Neural cell (in vitro differentiated cells): ENCODE data around the gene TAF11. TPM values are rescaled to one million over a fixed set of nuclear protein-coding genes. Genes with fewer than 3 reads are reported as not detected.

Source experiments
- H2AFZ ChIP-seq: fragments of 200-600, 300-800 bp; sonication (generic), shearing (Covaris generic); 2 replicates; pipeline ENCODE4 v1.6.0; 2014; ENCODE audit warnings: low read depth, mild to moderate bottlenecking, antibody characterized with exemption, low read length, moderate library complexity
- H3F3A ChIP-seq: fragments of 200-600 bp; shearing (Covaris generic); 2 replicates; pipeline ENCODE4 v1.6.1; 2016; ENCODE audit warnings: mild to moderate bottlenecking, moderate library complexity, mixed read lengths, antibody characterized with exemption, low read length; ENCODE audit not compliant: insufficient read depth, poor library complexity, severe bottlenecking
- H3K27ac ChIP-seq: fragments of 200-600, 300-800 bp; sonication (generic), shearing (Covaris generic); 2 replicates; pipeline ENCODE4 v1.5.1; 2014; ENCODE audit warnings: mild to moderate bottlenecking, low read length, moderate library complexity
- H3K27me3 ChIP-seq: fragments of 300-800, 200-600 bp; sonication (generic), shearing (Covaris generic); 2 replicates; pipeline ENCODE4 v1.6.0; 2014; ENCODE audit warnings: mild to moderate bottlenecking, low read depth, low read length, moderate library complexity; ENCODE audit not compliant: insufficient read depth
- H3K36me3 ChIP-seq: fragments of 300-800, 200-600 bp; sonication (generic), shearing (Covaris generic); 2 replicates; pipeline ENCODE4 v1.5.1; 2014; ENCODE audit warnings: mild to moderate bottlenecking, antibody characterized with exemption, low read length, moderate library complexity; ENCODE audit not compliant: insufficient read depth
- H3K4me2 ChIP-seq: fragments of 300-800, 200-600 bp; sonication (generic), shearing (Covaris generic); 2 replicates; pipeline ENCODE4 v1.6.0; 2014; ENCODE audit warnings: mild to moderate bottlenecking, low read length
- H3K4me3 ChIP-seq: fragments of 300-800, 200-600 bp; sonication (generic), shearing (Covaris generic); 2 replicates; pipeline ENCODE4 v1.5.1; 2014; ENCODE audit warnings: mild to moderate bottlenecking, low read length, moderate library complexity
- H3K79me2 ChIP-seq: fragments of 200-600 bp; shearing (Covaris generic); replicated peaks from 2 replicates; pipeline ENCODE4 v1.6.0; 2014; ENCODE audit warnings: mild to moderate bottlenecking, low read length, moderate library complexity; ENCODE audit not compliant: insufficient read depth
- H3K9ac ChIP-seq: fragments of 300-800, 200-600 bp; sonication (generic), shearing (Covaris generic); 2 replicates; pipeline ENCODE4 v1.6.1; 2016; ENCODE audit warnings: mild to moderate bottlenecking, low read length, mixed read lengths
- H3K9me2 ChIP-seq: fragments of 200-600 bp; shearing (Covaris generic); 2 replicates; pipeline ENCODE4 v1.6.1; 2016; ENCODE audit warnings: mild to moderate bottlenecking, low read length, mixed read lengths; ENCODE audit not compliant: insufficient read depth
- H3K9me3 ChIP-seq: fragments of 200-600, 300-800 bp; sonication (generic), shearing (Covaris generic); 2 replicates; pipeline ENCODE4 v1.6.1; 2016; ENCODE audit warnings: mild to moderate bottlenecking, mixed run types, low read length, moderate library complexity, mixed read lengths
- H4K20me1 ChIP-seq: fragments of 200-600 bp; shearing (Covaris generic); 2 replicates; pipeline ENCODE4 v1.6.1; 2016; ENCODE audit warnings: mild to moderate bottlenecking, mixed run types; ENCODE audit not compliant: insufficient read depth
- EP300 ChIP-seq: fragments of 450-650 bp; conservative IDR thresholded peaks from 2 replicates; pipeline ENCODE4 v1.6.1; 2014; ENCODE audit warnings: antibody characterized with exemption, mild to moderate bottlenecking, moderate library complexity; ENCODE audit not compliant: poor library complexity, severe bottlenecking
- EZH2 ChIP-seq: fragments of 200-600, 300-800 bp; shearing (Covaris generic), sonication (generic); IDR thresholded peaks from 2 replicates; pipeline ENCODE4 v1.6.1; 2014; ENCODE audit warnings: antibody characterized with exemption, low read length, borderline replicate concordance, mild to moderate bottlenecking; ENCODE audit not compliant: insufficient read depth, poor library complexity, severe bottlenecking
- MXI1 ChIP-seq: fragments of 450-650 bp; conservative IDR thresholded peaks from 2 replicates; pipeline ENCODE4 v1.6.1; 2014; ENCODE audit warnings: antibody characterized with exemption, mild to moderate bottlenecking; ENCODE audit not compliant: poor library complexity, severe bottlenecking
- POLR2AphosphoS5 ChIP-seq: IDR thresholded peaks from 2 replicates; pipeline ENCODE4 v1.6.1; 2012
- RAD21 ChIP-seq: fragments of 450-650 bp; conservative IDR thresholded peaks from 2 replicates; pipeline ENCODE4 v1.6.1; 2014; ENCODE audit warnings: antibody characterized with exemption, mild to moderate bottlenecking, moderate library complexity
- SMC3 ChIP-seq: fragments of 450-650 bp; conservative IDR thresholded peaks from 2 replicates; pipeline ENCODE4 v1.6.1; 2014; ENCODE audit warnings: antibody characterized with exemption, mild to moderate bottlenecking, moderate library complexity; ENCODE audit not compliant: poor library complexity
- TAF1 ChIP-seq: IDR thresholded peaks from 2 replicates; pipeline ENCODE4 v1.6.1; 2012; ENCODE audit warnings: low read depth
- polyA plus RNA-seq: library from polyadenylated mRNA; depleted of rRNA; stranded (reverse); fragments of >200 nt; gene quantifications from 2 replicates; pipeline ENCODE4 v1.2.3, GENCODE V29; 2014
- TF ChIP-seq, protein P1 (sequence below): fragments of 450-650 bp; IDR thresholded peaks from 2 replicates; pipeline ENCODE4 v1.5.1; 2014; ENCODE audit warnings: antibody characterized with exemption, mild to moderate bottlenecking, moderate library complexity; ENCODE audit not compliant: poor library complexity, severe bottlenecking
- TF ChIP-seq, protein P2 (sequence below): IDR thresholded peaks from 2 replicates; pipeline ENCODE4 v1.6.1; 2012; ENCODE audit warnings: borderline replicate concordance

The TAF11 gene
- polyA plus RNA-seq, 1 donor from 2014 or later = 115 TPM

DNA sequence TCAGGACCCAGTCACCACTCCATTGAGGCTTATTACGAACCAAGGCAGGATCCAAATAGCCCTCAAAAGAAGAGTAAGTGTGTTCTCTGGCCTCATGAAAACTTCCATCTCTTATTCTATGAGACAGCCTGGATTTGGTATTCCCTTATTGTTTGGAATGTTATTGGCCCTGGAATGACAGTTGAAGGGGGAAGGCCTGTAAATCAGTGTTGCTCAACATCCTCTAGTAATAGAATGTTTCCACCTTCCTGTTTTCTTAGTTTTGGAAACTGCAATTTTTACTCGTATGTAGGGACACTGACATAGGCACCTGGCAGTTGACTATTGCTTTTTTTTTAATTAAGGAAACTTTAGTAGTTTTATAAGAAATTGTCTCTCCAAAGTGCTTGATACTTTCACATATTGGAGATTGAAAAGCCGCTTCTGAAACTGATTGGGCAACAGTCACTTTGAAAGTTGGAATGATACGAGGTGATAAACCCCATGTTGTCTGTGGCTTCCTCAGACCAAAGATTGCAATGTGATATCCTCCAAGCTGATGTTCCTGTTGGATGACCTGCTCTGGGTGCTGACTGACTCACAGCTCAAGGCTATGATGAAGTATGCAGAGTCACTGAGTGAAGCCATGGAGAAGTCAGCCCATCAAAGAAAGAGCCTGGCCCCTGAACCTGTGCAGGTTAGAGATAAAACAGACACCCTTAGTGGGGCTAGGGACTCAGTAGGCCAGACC is 52.9 kb downstream of the TAF11 start:
- Histone ChIP-seq H3K9me3 (no peaks in the 10 kb centered on the region), H3K36me3 (no peaks in the 10 kb centered on the region), H3K79me2 (no peaks in the 10 kb centered on the region), H3F3A (no peaks in the 10 kb centered on the region), H4K20me1 (no peaks in the 10 kb centered on the region), H3K27ac (no peak overlapping the region), H3K27me3 (no peaks in the 10 kb centered on the region), H2AFZ (no peak overlapping the region), H3K4me2 (no peak overlapping the region), H3K9ac (no peak overlapping the region), H3K9me2 (no peaks in the 10 kb centered on the region), H3K4me3 (no peak overlapping the region)
- TF ChIP-seq TAF1 (no peak), EP300 (no peak), RAD21 (no peak), SMC3 (no peak), MXI1 (no peak), POLR2AphosphoS5 (no peak), EZH2 (no peak)
- TF ChIP-seq, protein P1, sequence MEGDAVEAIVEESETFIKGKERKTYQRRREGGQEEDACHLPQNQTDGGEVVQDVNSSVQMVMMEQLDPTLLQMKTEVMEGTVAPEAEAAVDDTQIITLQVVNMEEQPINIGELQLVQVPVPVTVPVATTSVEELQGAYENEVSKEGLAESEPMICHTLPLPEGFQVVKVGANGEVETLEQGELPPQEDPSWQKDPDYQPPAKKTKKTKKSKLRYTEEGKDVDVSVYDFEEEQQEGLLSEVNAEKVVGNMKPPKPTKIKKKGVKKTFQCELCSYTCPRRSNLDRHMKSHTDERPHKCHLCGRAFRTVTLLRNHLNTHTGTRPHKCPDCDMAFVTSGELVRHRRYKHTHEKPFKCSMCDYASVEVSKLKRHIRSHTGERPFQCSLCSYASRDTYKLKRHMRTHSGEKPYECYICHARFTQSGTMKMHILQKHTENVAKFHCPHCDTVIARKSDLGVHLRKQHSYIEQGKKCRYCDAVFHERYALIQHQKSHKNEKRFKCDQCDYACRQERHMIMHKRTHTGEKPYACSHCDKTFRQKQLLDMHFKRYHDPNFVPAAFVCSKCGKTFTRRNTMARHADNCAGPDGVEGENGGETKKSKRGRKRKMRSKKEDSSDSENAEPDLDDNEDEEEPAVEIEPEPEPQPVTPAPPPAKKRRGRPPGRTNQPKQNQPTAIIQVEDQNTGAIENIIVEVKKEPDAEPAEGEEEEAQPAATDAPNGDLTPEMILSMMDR = no peak
- TF ChIP-seq, protein P2, sequence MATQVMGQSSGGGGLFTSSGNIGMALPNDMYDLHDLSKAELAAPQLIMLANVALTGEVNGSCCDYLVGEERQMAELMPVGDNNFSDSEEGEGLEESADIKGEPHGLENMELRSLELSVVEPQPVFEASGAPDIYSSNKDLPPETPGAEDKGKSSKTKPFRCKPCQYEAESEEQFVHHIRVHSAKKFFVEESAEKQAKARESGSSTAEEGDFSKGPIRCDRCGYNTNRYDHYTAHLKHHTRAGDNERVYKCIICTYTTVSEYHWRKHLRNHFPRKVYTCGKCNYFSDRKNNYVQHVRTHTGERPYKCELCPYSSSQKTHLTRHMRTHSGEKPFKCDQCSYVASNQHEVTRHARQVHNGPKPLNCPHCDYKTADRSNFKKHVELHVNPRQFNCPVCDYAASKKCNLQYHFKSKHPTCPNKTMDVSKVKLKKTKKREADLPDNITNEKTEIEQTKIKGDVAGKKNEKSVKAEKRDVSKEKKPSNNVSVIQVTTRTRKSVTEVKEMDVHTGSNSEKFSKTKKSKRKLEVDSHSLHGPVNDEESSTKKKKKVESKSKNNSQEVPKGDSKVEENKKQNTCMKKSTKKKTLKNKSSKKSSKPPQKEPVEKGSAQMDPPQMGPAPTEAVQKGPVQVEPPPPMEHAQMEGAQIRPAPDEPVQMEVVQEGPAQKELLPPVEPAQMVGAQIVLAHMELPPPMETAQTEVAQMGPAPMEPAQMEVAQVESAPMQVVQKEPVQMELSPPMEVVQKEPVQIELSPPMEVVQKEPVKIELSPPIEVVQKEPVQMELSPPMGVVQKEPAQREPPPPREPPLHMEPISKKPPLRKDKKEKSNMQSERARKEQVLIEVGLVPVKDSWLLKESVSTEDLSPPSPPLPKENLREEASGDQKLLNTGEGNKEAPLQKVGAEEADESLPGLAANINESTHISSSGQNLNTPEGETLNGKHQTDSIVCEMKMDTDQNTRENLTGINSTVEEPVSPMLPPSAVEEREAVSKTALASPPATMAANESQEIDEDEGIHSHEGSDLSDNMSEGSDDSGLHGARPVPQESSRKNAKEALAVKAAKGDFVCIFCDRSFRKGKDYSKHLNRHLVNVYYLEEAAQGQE = no peak

DNA sequence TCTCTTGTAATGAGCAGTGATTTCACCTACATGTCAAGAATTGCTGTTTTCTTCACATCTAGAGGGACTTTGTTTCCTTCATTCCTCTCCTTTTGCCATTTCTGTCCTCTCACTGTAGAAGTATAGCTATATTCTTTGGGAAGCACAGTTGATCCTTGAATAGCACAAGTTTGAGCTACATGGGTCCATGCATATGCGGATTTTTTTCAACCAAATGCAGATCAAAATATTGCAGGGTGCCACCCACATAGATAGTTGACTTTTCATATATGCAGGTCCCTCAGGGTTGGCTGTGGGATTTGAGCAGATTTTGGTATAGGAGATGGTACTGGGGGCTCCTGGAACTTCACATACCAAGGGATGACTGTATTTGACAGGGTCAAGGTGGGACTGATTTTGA is 54.9 kb downstream of the TAF11 start:
- Histone ChIP-seq H3K4me2 (no peak overlapping the region), H3K9ac (no peak overlapping the region), H4K20me1 (no peaks in the 10 kb centered on the region), H3K9me2 (no peaks in the 10 kb centered on the region), H3K4me3 (no peak overlapping the region), H3K27ac (no peak overlapping the region), H3K9me3 (no peaks in the 10 kb centered on the region), H2AFZ (no peak overlapping the region), H3K79me2 (no peaks in the 10 kb centered on the region), H3K27me3 (no peaks in the 10 kb centered on the region), H3K36me3 (no peaks in the 10 kb centered on the region), H3F3A (no peaks in the 10 kb centered on the region)
- TF ChIP-seq SMC3 = no peak
- no peak for TF ChIP-seq EZH2
- TF ChIP-seq TAF1 = no peak
- TF ChIP-seq MXI1 = no peak
- TF ChIP-seq, protein P1 = no peak
- TF ChIP-seq RAD21 = no peak
- TF ChIP-seq, protein P2 = no peak
- TF ChIP-seq EP300 = no peak
- TF ChIP-seq POLR2AphosphoS5 = no peak
